HG02884 (cell line): Measurements from ENCODE around the gene CIBAR2.
"Not testable (repeated sequence)": the region's sequence is repeated elsewhere in the genome, so short reads cannot be mapped to it uniquely, and the experiment has no call there.

Source experiments
- ATAC-seq: cut with Tn5 transposase; IDR thresholded peaks from one replicate; pipeline ENCODE4 v1.9.1; 2021; ENCODE audit warnings: mild to moderate bottlenecking, moderate library complexity; ENCODE audit not compliant: unreplicated experiment

The CIBAR2 gene

GRCh38 chr16:85128079-85128837 lies 16.0 kb upstream of the CIBAR2 start:
- no peak for ATAC-seq

GRCh38 chr16:85127379-85127723 lies 15.1 kb upstream of the CIBAR2 start:
- ATAC-seq, result no peak

- no peak for ATAC-seq
Observed at GRCh38 chr16:85126705-85127378, 14.6 kb upstream of the CIBAR2 start.

DNA sequence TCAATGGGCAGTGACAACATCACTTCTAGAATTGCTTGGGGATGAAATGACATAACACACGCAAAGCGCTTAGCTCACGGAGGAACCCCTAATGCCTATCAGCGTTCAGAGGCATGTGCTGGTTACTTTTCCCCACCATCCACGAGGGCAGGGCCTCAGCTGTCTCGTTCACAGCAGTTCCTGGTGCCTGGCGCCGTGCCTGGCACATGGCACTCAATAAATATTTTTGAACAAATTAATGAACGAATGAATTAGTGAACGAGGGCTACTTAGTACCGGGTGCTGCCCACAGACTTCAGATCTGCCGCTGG lies 14.1 kb upstream of the CIBAR2 start:
- ATAC-seq, result no peak

DNA sequence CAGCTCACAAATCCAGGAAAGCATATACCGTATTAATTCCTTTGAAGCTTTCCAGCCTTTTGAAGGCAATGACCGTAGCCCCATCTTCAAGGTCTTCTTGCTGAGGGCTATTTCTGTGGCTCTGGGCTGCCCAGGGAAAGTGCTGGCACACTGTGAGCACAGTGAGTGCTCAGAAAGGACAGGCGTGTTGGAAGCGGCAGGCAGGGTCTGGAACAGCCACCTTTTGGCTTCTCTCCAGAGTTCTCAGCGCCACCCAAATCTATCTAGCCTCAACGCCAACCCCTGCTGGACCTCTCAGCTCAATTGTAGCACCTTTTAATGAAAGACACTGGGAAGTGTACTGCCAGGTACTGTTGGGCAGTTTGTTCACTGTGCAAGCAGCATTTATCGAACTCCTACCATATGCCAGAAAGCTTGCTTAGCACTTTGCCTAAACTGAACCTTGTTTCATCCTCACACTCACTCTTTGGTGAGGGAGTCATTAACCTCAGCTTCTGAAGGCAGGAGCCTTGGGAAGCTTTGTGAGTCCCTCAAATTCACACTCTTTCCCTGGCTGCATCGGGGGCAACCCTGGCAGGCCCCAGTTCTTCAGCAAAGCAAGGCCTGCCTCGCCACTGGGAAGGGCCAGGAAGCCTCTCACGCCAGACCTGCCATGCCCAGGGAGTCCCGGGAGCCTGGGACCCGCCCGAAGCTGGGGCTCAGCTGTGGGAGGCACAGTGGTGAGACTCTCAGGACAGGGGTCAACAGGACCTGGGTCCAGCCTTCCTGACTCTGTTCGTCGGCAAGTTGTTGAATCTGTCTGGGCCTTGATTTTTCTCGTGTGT lies 13.5 kb upstream of the CIBAR2 start:
- no peak for ATAC-seq

DNA sequence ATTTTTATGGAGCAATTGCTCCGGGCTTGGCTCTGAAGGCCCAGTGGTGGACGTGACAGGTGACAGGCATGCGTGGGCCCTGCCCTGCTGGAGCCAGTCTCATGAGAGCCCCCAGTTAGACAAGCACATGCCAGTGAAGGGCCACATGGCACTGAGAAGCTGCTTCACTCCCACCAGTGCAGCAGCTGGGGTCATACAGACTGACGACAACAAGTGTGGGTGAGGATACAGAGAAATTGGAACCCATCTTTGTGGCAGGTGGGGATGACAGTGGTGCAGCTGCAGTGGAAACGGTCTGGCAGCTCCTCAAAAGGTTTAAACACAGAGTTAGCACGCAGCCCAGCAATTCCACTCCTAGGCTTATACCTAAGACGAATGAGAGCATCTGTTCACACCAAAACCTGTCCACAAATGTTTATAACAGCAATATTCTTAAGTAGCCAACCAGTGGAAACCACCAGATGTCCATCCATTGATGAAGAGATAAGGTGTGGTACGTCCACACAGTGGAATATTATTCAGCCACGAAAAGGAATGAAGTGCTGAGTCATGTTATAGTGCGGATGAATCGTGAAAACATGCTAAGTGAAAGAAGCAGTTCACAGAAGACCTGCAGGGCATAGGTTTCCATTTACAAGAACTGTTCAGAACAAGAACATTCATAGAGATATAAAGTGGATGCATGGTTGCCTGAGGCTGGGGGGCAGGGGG lies 12.5 kb upstream of the CIBAR2 start:
- no peak for ATAC-seq

GRCh38 chr16:85123891-85124635 lies 11.8 kb upstream of the CIBAR2 start:
- no peak for ATAC-seq

GRCh38 chr16:85123441-85123840 lies 11.2 kb upstream of the CIBAR2 start:
- ATAC-seq, result not testable (repeated sequence)

GRCh38 chr16:85120006-85120340 lies 7.7 kb upstream of the CIBAR2 start:
- ATAC-seq, result no peak

- ATAC-seq, result no peak
Observed at GRCh38 chr16:85117418-85117817, 5.1 kb upstream of the CIBAR2 start.

GRCh38 chr16:85114909-85115567 lies 2.8 kb upstream of the CIBAR2 start:
- no peak for ATAC-seq

GRCh38 chr16:85113913-85114312 lies 1.6 kb upstream of the CIBAR2 start:
- ATAC-seq, result no peak

DNA sequence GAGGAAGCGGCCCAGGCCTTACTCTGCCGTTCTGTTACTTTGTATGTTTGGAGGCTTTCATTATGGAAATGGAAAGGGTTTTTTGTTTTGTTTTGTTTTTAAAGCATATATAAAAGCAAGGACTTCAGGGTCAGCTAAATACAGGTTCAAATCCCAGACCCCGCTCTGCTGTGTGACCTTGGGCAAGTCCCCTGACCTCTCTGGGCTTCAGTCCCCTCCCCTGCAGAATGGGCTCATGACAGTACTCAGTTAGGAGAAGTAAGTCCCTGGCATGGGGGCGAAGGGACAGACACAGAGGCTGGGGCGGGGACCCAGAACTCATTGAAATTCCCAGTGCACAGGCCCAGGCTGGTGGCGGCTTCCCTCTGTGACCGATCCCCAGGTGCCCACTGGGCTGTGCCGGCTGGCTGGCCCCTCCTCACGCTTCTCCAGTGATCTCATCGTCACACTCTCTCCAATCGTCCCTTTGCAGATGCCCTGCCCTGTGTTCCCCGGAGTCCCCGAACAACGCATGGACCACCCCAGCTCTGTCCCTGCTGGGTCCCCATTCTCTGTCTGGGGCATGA lies 979 bp upstream of the CIBAR2 start:
- no peak for ATAC-seq

- no peak for ATAC-seq
Observed at GRCh38 chr16:85111184-85111583, 1.1 kb downstream of the CIBAR2 start.

GRCh38 chr16:85110105-85110504 lies 2.2 kb downstream of the CIBAR2 start:
- ATAC-seq, result no peak

DNA sequence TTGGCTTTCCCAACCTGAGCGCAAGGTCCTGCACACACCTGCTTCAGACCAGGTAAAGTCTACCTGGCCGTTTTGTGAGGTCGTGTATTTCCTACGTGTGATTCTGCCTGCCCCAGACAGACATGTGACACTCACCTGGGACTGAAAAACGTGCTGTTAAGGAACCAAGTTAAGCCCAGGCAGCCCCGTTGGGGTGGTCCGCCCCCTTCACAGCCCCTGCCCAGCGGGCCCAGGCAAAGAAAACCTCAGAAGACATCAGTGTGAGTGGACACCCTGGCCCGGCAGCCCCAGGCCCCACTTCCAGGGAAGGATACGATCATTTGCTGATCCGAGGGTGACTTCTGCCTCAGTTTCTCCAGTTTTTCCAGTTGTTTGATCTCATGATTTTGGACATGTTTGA lies 4.7 kb downstream of the CIBAR2 start:
- ATAC-seq, result no peak

- no peak for ATAC-seq
Observed at GRCh38 chr16:85107083-85107482, 5.2 kb downstream of the CIBAR2 start.

- ATAC-seq, result no peak
Observed at GRCh38 chr16:85105475-85105874, 6.8 kb downstream of the CIBAR2 start.

GRCh38 chr16:85104821-85105391 lies 7.4 kb downstream of the CIBAR2 start:
- no peak for ATAC-seq

DNA sequence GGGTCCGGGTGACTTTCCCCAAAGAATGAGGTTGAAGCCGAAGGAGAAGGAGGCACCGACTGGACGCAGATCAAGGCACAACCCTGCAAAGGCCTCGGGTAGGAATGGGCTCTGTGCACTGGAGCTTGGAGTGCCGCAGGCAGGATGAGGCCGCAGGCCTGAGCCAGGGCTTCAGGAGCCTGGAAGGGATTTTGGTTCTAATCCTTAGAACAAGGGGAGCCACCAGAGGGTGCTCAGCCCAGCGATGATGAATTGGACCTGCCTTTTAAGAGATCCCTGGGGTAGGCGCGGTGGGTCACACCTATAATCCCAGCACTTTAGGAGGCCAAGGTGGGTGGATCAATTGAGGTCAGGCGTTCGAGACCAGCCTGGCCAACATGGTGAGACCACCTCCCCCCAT lies 8.1 kb downstream of the CIBAR2 start:
- no peak for ATAC-seq
